Mesendoderm (in vitro differentiated cells): ENCODE results near the gene CEP112.
A peak's percentile ranks its signal among the peaks of the same experiment; 100 is the strongest.

Experiments
- DNase-seq: peaks from one replicate; pipeline ENCODE4 v3.0.0; 2013
- H2AK5ac ChIP-seq: 2 replicates; pipeline ENCODE4 v1.6.1; 2013; ENCODE audit warnings: low read length, inconsistent platforms
- H2BK120ac ChIP-seq: 2 replicates; pipeline ENCODE4 v1.6.1; 2013; ENCODE audit warnings: low read depth, mild to moderate bottlenecking, low read length, moderate library complexity, mixed read lengths
- H2BK15ac ChIP-seq: replicated peaks from 2 replicates; pipeline ENCODE4 v1.6.1; 2013; ENCODE audit warnings: low read depth, mild to moderate bottlenecking, moderate library complexity
- H2BK5ac ChIP-seq: 2 replicates; pipeline ENCODE4 v1.6.1; 2013; ENCODE audit warnings: low read length, inconsistent platforms
- H3K18ac ChIP-seq: 2 replicates; pipeline ENCODE4 v1.6.1; 2013; ENCODE audit warnings: mild to moderate bottlenecking, low read length, mixed read lengths
- H3K23ac ChIP-seq: one replicate; pipeline ENCODE4 v1.6.1; 2013; ENCODE audit warnings: low read length
- H3K27ac ChIP-seq: 2 replicates; pipeline ENCODE4 v1.5.1; 2013; ENCODE audit warnings: low read depth, mild to moderate bottlenecking, inconsistent platforms, low read length, moderate library complexity
- H3K27me3 ChIP-seq: 2 replicates; pipeline ENCODE4 v1.6.1; 2013; ENCODE audit warnings: low read length, control low read depth, mild to moderate bottlenecking, inconsistent platforms; ENCODE audit not compliant: insufficient read depth, poor library complexity
- H3K36me3 ChIP-seq: 2 replicates; pipeline ENCODE4 v1.6.1; 2013; ENCODE audit warnings: low read length, inconsistent platforms; ENCODE audit not compliant: control insufficient read depth, insufficient read depth
- H3K4ac ChIP-seq: one replicate; pipeline ENCODE4 v1.6.1; 2013; ENCODE audit warnings: low read depth, mild to moderate bottlenecking, low read length, moderate library complexity
- H3K4me1 ChIP-seq: 2 replicates; pipeline ENCODE4 v1.6.1; 2013; ENCODE audit warnings: low read depth, low read length, inconsistent platforms; ENCODE audit not compliant: control insufficient read depth
- H3K4me2 ChIP-seq: 2 replicates; pipeline ENCODE4 v1.6.1; 2013; ENCODE audit warnings: low read length
- H3K4me3 ChIP-seq: 2 replicates; pipeline ENCODE4 v1.5.1; 2013; ENCODE audit warnings: mild to moderate bottlenecking, low read length
- H3K56ac ChIP-seq: one replicate; pipeline ENCODE4 v1.6.1; 2013; ENCODE audit warnings: low read length
- H3K79me1 ChIP-seq: 2 replicates; pipeline ENCODE4 v1.6.1; 2013; ENCODE audit warnings: low read length, inconsistent platforms
- H3K79me2 ChIP-seq: 2 replicates; pipeline ENCODE4 v1.6.1; 2013; ENCODE audit warnings: mild to moderate bottlenecking, low read length; ENCODE audit not compliant: control insufficient read depth, insufficient read depth
- H3K9ac ChIP-seq: 2 replicates; pipeline ENCODE4 v1.6.1; 2013; ENCODE audit warnings: low read length, inconsistent platforms
- H4K5ac ChIP-seq: one replicate; pipeline ENCODE4 v1.6.1; 2013; ENCODE audit warnings: low read length
- H4K8ac ChIP-seq: one replicate; pipeline ENCODE4 v1.6.1; 2013; ENCODE audit warnings: low read depth, mild to moderate bottlenecking, control low read depth, low read length, moderate library complexity
- WGBS: extraction: QIAGEN DNeasy Blood & Tissue Kit; methylation state at CpG from one replicate; pipeline ENCODE4 v1.1.7; 2013; ENCODE audit warnings: low lambda C conversion rate, missing lambda C conversion rate; ENCODE audit not compliant: insufficient coverage; ENCODE audit errors: extremely low coverage; 5-methylcytosine and 5-hydroxymethylcytosine counted together

Gene CEP112

DNA sequence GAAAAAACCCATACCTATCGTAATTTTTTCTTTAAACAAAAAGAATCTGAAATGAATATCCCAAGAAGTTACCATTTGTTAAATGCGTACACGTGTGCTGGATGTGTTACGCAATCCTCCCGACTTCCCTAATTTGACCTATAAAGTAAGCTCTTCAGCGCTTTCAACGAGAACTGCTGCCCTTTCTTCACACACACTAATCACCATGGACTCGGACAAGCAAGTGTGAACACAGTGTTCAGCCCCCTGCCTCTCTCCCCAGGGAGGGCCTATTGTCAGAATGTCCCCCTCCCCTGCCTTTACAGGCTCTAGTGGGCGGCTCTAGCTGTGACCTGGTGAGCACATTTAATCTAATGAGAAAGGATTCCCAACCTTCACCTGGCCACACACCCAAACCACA, 216.1 kb downstream of the CEP112 start:
- H3K56ac ChIP-seq, result no peak overlapping the region
- no peak overlapping the region for H3K18ac ChIP-seq
- no peak overlapping the region for H3K4ac ChIP-seq
- no peaks in the 10 kb centered on the region for H3K36me3 ChIP-seq
- H2BK120ac ChIP-seq, result no peak overlapping the region
- no peak overlapping the region for H3K23ac ChIP-seq
- H3K4me3 ChIP-seq, result no peak overlapping the region
- WGBS, result no CpG with 5 or more reads among the region's 9 CpGs
- peak; percentile 10 for DNase-seq
- H4K5ac ChIP-seq, result no peak overlapping the region
- H4K8ac ChIP-seq, result no peak overlapping the region
- H3K27me3 ChIP-seq, result no peaks in the 10 kb centered on the region
- H2AK5ac ChIP-seq, result no peak overlapping the region
- H2BK5ac ChIP-seq, result no peak overlapping the region
- H3K4me1 ChIP-seq, result no peaks in the 10 kb centered on the region
- H3K79me1 ChIP-seq, result no peaks in the 10 kb centered on the region
- no peak overlapping the region for H3K4me2 ChIP-seq
- no peaks in the 10 kb centered on the region for H3K79me2 ChIP-seq
- H3K9ac ChIP-seq, result no peak overlapping the region
- H2BK15ac ChIP-seq, result no peak overlapping the region
- no peak overlapping the region for H3K27ac ChIP-seq

GRCh38 chr17:65973237-65973636, 218.7 kb downstream of the CEP112 start:
- Histone ChIP-seq H3K4me3 (no peak overlapping the region), H3K27me3 (no peaks in the 10 kb centered on the region), H4K5ac (no peak overlapping the region), H3K27ac (no peak overlapping the region), H3K79me2 (no peaks in the 10 kb centered on the region), H3K79me1 (no peaks in the 10 kb centered on the region), H3K23ac (no peak overlapping the region), H2BK120ac (no peak overlapping the region), H3K9ac (no peak overlapping the region), H2AK5ac (no peak overlapping the region), H2BK15ac (no peak overlapping the region), H3K4me2 (no peak overlapping the region), H2BK5ac (no peak overlapping the region), H3K4me1 (no peaks in the 10 kb centered on the region), H3K56ac (no peak overlapping the region), H3K18ac (no peak overlapping the region), H3K36me3 (no peaks in the 10 kb centered on the region), H4K8ac (no peak overlapping the region), H3K4ac (no peak overlapping the region)
- DNase-seq, result no peak
- WGBS, result no CpG with 5 or more reads among the region's 1 CpG

DNA sequence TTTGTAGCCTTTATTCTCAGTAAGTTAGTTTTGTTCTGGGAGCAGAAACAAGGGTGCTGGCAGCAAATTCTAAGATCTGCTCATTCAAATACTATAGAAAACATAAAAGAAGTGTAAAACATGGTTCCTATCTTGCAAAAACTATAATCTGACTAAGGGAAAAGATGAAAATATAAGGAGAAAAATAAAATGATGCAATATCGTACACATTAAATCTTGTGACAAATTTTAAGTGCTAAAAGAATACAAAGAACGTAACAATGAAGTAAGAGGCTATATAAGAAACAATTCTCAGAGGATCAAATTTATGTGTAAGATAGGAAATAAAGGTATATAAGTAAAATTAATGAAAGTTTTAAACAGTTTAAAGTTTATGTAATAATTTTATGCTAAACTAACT, 224.6 kb downstream of the CEP112 start:
- no peaks in the 10 kb centered on the region for H3K79me1 ChIP-seq
- H3K18ac ChIP-seq, result no peak overlapping the region
- no peak overlapping the region for H3K56ac ChIP-seq
- H4K5ac ChIP-seq, result no peak overlapping the region
- no peak for DNase-seq
- H2BK120ac ChIP-seq, result no peak overlapping the region
- no peak overlapping the region for H3K27ac ChIP-seq
- no peak overlapping the region for H4K8ac ChIP-seq
- no peak overlapping the region for H3K4ac ChIP-seq
- H3K36me3 ChIP-seq, result no peaks in the 10 kb centered on the region
- H3K4me3 ChIP-seq, result no peak overlapping the region
- WGBS, result no CpG with 5 or more reads among the region's 2 CpGs
- no peaks in the 10 kb centered on the region for H3K27me3 ChIP-seq
- no peak overlapping the region for H3K23ac ChIP-seq
- no peak overlapping the region for H2BK15ac ChIP-seq
- H3K4me1 ChIP-seq, result no peaks in the 10 kb centered on the region
- H3K79me2 ChIP-seq, result no peaks in the 10 kb centered on the region
- no peak overlapping the region for H3K4me2 ChIP-seq
- H2AK5ac ChIP-seq, result no peak overlapping the region
- no peak overlapping the region for H3K9ac ChIP-seq
- H2BK5ac ChIP-seq, result no peak overlapping the region

DNA sequence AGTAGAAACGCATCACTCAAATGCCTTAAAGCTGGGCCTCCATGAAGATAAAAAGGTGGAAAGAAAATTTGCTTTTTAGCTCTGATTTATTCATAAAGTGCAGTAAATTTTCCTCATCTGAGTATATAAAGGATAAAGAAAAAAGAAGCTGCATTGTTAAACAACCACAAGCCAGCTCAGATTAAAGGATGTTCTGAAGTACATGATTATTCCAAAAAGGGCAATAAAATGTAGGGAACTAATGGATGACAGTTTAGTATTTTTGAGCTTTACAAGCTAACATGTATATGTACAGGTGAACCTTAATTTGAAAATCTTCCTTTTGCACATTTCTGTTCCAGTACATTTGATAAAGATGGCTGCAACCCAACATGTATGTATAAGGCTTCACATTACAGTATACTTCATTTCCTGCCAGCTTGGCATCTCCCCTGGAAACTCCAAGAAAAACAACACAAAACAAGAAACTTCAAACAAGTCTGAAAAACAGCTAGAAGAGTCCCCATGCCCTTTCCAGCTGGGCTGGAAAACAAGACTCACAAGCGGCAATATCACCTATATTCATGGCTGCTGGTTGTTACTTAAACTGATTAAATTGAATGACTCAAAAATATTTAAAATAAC, 225.7 kb downstream of the CEP112 start:
- H3K27ac ChIP-seq, result no peak overlapping the region
- no peak overlapping the region for H3K4me2 ChIP-seq
- H3K4me3 ChIP-seq, result no peak overlapping the region
- WGBS, result no CpG with 5 or more reads among the region's 2 CpGs
- no peak overlapping the region for H3K56ac ChIP-seq
- no peak overlapping the region for H3K9ac ChIP-seq
- no peaks in the 10 kb centered on the region for H3K79me2 ChIP-seq
- H3K18ac ChIP-seq, result no peak overlapping the region
- DNase-seq, result no peak
- no peak overlapping the region for H4K8ac ChIP-seq
- H2BK120ac ChIP-seq, result no peak overlapping the region
- no peak overlapping the region for H2AK5ac ChIP-seq
- no peaks in the 10 kb centered on the region for H3K4me1 ChIP-seq
- no peaks in the 10 kb centered on the region for H3K79me1 ChIP-seq
- no peaks in the 10 kb centered on the region for H3K27me3 ChIP-seq
- H3K4ac ChIP-seq, result no peak overlapping the region
- H4K5ac ChIP-seq, result no peak overlapping the region
- H2BK5ac ChIP-seq, result no peak overlapping the region
- no peak overlapping the region for H2BK15ac ChIP-seq
- H3K36me3 ChIP-seq, result no peaks in the 10 kb centered on the region
- H3K23ac ChIP-seq, result no peak overlapping the region

DNA sequence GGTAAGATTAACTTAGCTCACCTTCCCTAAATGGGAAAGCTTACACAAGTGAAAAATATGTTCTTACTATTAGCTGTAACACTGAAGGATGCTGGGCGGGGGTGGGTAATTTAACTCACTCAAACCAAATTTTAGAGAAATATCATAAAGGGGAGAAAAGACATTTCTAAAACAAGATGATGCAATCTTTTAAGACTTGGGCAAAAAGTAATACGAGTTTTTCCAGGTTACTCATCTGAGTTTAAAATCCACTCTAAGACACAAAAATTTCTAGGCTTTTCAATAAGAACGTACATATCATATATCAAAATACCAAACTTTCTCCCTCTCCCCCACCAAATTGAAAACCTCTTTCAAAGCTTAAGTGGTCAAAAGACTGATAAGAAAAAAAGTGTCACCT, 228.8 kb downstream of the CEP112 start:
- H3K18ac ChIP-seq, result no peak overlapping the region
- no peak overlapping the region for H3K23ac ChIP-seq
- H3K79me2 ChIP-seq, result no peaks in the 10 kb centered on the region
- no peak for DNase-seq
- H3K4me2 ChIP-seq, result no peak overlapping the region
- H3K4me3 ChIP-seq, result no peak overlapping the region
- H4K8ac ChIP-seq, result no peak overlapping the region
- no peak overlapping the region for H2BK120ac ChIP-seq
- H3K36me3 ChIP-seq, result no peaks in the 10 kb centered on the region
- H3K79me1 ChIP-seq, result no peaks in the 10 kb centered on the region
- no peak overlapping the region for H2AK5ac ChIP-seq
- no peaks in the 10 kb centered on the region for H3K4me1 ChIP-seq
- no peak overlapping the region for H3K4ac ChIP-seq
- no peak overlapping the region for H3K56ac ChIP-seq
- no peak overlapping the region for H2BK5ac ChIP-seq
- H3K27me3 ChIP-seq, result no peaks in the 10 kb centered on the region
- no peak overlapping the region for H3K27ac ChIP-seq
- no peak overlapping the region for H3K9ac ChIP-seq
- 100% methylated on average over 1 of the region's 3 CpGs for WGBS
- H2BK15ac ChIP-seq, result no peak overlapping the region
- no peak overlapping the region for H4K5ac ChIP-seq

DNA sequence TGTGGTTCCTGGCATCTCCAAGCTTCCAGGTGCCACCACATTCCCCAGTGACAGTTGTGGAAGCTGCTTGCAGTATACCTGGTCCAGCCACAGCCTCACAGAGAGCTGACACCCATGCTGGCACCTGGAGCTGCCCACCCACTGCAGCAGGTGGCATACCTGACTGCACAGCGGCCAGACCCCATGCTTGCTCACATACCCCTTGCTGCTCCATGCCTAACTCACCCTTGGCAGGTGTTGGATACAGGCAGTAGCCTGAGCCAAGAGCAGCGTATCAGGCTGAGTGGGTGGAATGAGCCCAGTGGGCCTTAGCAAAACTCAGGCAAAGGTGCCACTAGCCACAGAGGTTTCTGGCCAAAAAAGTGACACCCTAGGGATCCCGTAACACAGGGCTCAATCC, 232.3 kb downstream of the CEP112 start:
- no peaks in the 10 kb centered on the region for H3K79me2 ChIP-seq
- no CpG with 5 or more reads among the region's 3 CpGs for WGBS
- H3K79me1 ChIP-seq, result no peaks in the 10 kb centered on the region
- H3K4me1 ChIP-seq, result no peaks in the 10 kb centered on the region
- H3K56ac ChIP-seq, result no peak overlapping the region
- no peaks in the 10 kb centered on the region for H3K27me3 ChIP-seq
- no peak for DNase-seq
- no peak overlapping the region for H3K18ac ChIP-seq
- H2AK5ac ChIP-seq, result no peak overlapping the region
- H3K23ac ChIP-seq, result no peak overlapping the region
- no peak overlapping the region for H3K4me2 ChIP-seq
- no peak overlapping the region for H2BK120ac ChIP-seq
- H3K9ac ChIP-seq, result no peak overlapping the region
- H4K8ac ChIP-seq, result no peak overlapping the region
- no peak overlapping the region for H3K27ac ChIP-seq
- H3K4me3 ChIP-seq, result no peak overlapping the region
- no peak overlapping the region for H3K4ac ChIP-seq
- no peaks in the 10 kb centered on the region for H3K36me3 ChIP-seq
- no peak overlapping the region for H4K5ac ChIP-seq
- no peak overlapping the region for H2BK5ac ChIP-seq
- no peak overlapping the region for H2BK15ac ChIP-seq
